Trophoblast cell (in vitro differentiated cells and primary cell): ENCODE results near the gene PPP1R9B.

Experiments
- DNase-seq, 2 donors: peaks; one replicate each; pipeline ENCODE4 v3.0.0-alpha.2; 2016
- H2AFZ ChIP-seq: 2 replicates; pipeline ENCODE4 v1.6.1; 2013; ENCODE audit warnings: low read length, moderate library complexity, mild to moderate bottlenecking; ENCODE audit not compliant: insufficient read depth, poor library complexity
- H2AK5ac ChIP-seq: 2 replicates; pipeline ENCODE4 v1.6.1; 2013; ENCODE audit warnings: mild to moderate bottlenecking, low read length
- H2BK120ac ChIP-seq: 2 replicates; pipeline ENCODE4 v1.6.1; 2013; ENCODE audit warnings: low read length, mild to moderate bottlenecking, moderate library complexity; ENCODE audit not compliant: insufficient read depth, poor library complexity
- H2BK12ac ChIP-seq: 2 replicates; pipeline ENCODE4 v1.6.1; 2013; ENCODE audit warnings: mild to moderate bottlenecking, low read length, moderate library complexity
- H2BK5ac ChIP-seq: 2 replicates; pipeline ENCODE4 v1.6.1; 2013; ENCODE audit warnings: low read length, low read depth, moderate library complexity, mild to moderate bottlenecking; ENCODE audit not compliant: poor library complexity
- H3K14ac ChIP-seq: 2 replicates; pipeline ENCODE4 v1.6.1; 2013; ENCODE audit warnings: mild to moderate bottlenecking, low read length
- H3K18ac ChIP-seq: 2 replicates; pipeline ENCODE4 v1.6.1; 2013; ENCODE audit warnings: mild to moderate bottlenecking, low read length
- H3K23ac ChIP-seq: 2 replicates; pipeline ENCODE4 v1.6.1; 2013; ENCODE audit warnings: low read length
- H3K27ac ChIP-seq: 2 replicates; pipeline ENCODE4 v1.5.1; 2013; ENCODE audit warnings: low read depth, mild to moderate bottlenecking, inconsistent platforms, low read length, moderate library complexity
- H3K27me3 ChIP-seq: 2 replicates; pipeline ENCODE4 v1.6.1; 2013; ENCODE audit warnings: inconsistent platforms, mild to moderate bottlenecking, low read length, moderate library complexity; ENCODE audit not compliant: insufficient read depth
- H3K36me3 ChIP-seq, 2 experiments: 1 replicate in 1 of 2; 2 replicates in 1 of 2; pipeline ENCODE4 v1.6.1; 2013; ENCODE audit warnings: low read length in 2 of 2, mild to moderate bottlenecking in 2 of 2, moderate library complexity in 1 of 2; ENCODE audit not compliant: insufficient read depth in 2 of 2, control insufficient read depth in 1 of 2
- H3K4ac ChIP-seq: 2 replicates; pipeline ENCODE4 v1.6.1; 2013; ENCODE audit warnings: low read depth, mild to moderate bottlenecking, low read length, moderate library complexity
- H3K4me1 ChIP-seq, 2 experiments: 1 replicate in 1 of 2; 2 replicates in 1 of 2; pipeline ENCODE4 v1.6.1; 2013; ENCODE audit warnings: low read length in 2 of 2, mild to moderate bottlenecking in 2 of 2, moderate library complexity in 1 of 2; ENCODE audit not compliant: insufficient read depth in 2 of 2, control insufficient read depth in 1 of 2
- H3K4me2 ChIP-seq: 2 replicates; pipeline ENCODE4 v1.6.1; 2013; ENCODE audit warnings: inconsistent platforms, mild to moderate bottlenecking, low read length, moderate library complexity
- H3K4me3 ChIP-seq: 2 replicates; pipeline ENCODE4 v1.5.1; 2013; ENCODE audit warnings: mild to moderate bottlenecking, low read depth, low read length, inconsistent platforms
- H3K79me1 ChIP-seq: one replicate; pipeline ENCODE4 v1.6.1; 2013; ENCODE audit warnings: low read length
- H3K79me2 ChIP-seq: 2 replicates; pipeline ENCODE4 v1.6.1; 2013; ENCODE audit warnings: low read length, mild to moderate bottlenecking; ENCODE audit not compliant: control insufficient read depth, insufficient read depth, poor library complexity
- H3K9ac ChIP-seq: 2 replicates; pipeline ENCODE4 v1.6.1; 2013; ENCODE audit warnings: mild to moderate bottlenecking, low read length
- H3K9me3 ChIP-seq: 2 replicates; pipeline ENCODE4 v1.6.1; 2013; ENCODE audit warnings: low read depth, mild to moderate bottlenecking, control low read depth, inconsistent platforms, low read length; ENCODE audit not compliant: insufficient read depth
- H4K12ac ChIP-seq: 2 replicates; pipeline ENCODE4 v1.6.1; 2013; ENCODE audit warnings: low read depth, mild to moderate bottlenecking, low read length, moderate library complexity
- H4K8ac ChIP-seq: 2 replicates; pipeline ENCODE4 v1.6.1; 2013; ENCODE audit warnings: low read depth, mild to moderate bottlenecking, low read length, moderate library complexity
- H4K91ac ChIP-seq: one replicate; pipeline ENCODE4 v1.6.1; 2013; ENCODE audit warnings: low read depth, mild to moderate bottlenecking, low read length, moderate library complexity
- WGBS: extraction: QIAGEN DNeasy Blood & Tissue Kit; methylation state at CpG from one replicate; pipeline ENCODE4 v1.1.7; 2013; ENCODE audit warnings: missing lambda C conversion rate; ENCODE audit not compliant: insufficient read length, insufficient coverage; ENCODE audit errors: extremely low coverage; 5-methylcytosine and 5-hydroxymethylcytosine counted together

PPP1R9B gene

DNA sequence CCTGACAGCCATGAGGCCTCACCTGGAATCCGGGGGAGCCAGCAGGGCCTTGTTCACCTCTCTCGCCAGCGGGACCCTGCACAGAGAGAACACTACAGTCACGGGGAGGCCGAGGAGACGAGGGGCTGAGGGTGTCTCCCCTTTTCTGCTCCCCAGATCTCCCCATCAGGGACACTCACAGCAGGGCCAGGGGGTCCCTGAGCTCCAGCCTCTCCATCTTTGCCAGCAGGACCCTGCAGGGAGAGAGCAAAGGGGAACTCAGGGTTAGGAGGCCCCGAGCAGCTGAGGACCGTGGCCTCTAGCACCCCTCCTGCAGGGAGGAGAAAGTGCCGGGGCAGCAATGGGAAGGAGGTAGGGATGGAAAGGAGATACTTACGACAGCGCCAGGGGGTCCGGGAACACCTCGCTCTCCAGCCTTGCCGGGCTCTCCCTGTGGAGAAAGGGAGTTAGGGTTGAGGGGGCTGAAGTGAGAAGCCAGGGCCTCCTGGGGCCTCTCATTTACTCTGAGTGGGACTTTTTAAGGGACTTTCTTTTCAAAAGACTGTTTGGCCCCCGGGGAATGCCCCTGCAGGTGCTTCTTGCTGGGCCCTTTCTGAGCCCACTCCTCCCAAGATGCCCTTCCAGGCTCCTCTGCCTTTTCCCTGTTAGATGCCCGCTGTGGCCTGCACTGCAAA, 42.3 kb upstream of the PPP1R9B start:
- H3K4ac ChIP-seq, result no peak overlapping the region
- no peak overlapping the region for H2BK5ac ChIP-seq
- H4K8ac ChIP-seq, result no peak overlapping the region
- H3K79me1 ChIP-seq, result peaks cover 2% of the 10 kb centered on the region
- H3K27me3 ChIP-seq, result no peaks in the 10 kb centered on the region
- no peak overlapping the region for H3K9ac ChIP-seq
- H3K18ac ChIP-seq, result no peak overlapping the region
- peaks cover 2% of the 10 kb centered on the region for H3K79me2 ChIP-seq
- no peak overlapping the region for H4K12ac ChIP-seq
- DNase-seq, result no peak
- no peak overlapping the region for H2AK5ac ChIP-seq
- no peak overlapping the region for H3K27ac ChIP-seq
- H2AFZ ChIP-seq, result no peak overlapping the region
- no peak overlapping the region for H3K23ac ChIP-seq
- H2BK12ac ChIP-seq, result no peak overlapping the region
- H2BK120ac ChIP-seq, result no peak overlapping the region
- H3K4me1 ChIP-seq, result peaks cover 0 to 4% of the 10 kb centered on the region in 2 experiments
- no peak overlapping the region for H4K91ac ChIP-seq
- H3K36me3 ChIP-seq, result peaks cover 99% of the 10 kb centered on the region in 2 experiments
- H3K4me3 ChIP-seq, result no peak overlapping the region
- no CpG with 5 or more reads among the region's 16 CpGs for WGBS
- H3K9me3 ChIP-seq, result peaks cover 3% of the 10 kb centered on the region
- H3K14ac ChIP-seq, result no peak overlapping the region
- H3K4me2 ChIP-seq, result no peak overlapping the region

DNA sequence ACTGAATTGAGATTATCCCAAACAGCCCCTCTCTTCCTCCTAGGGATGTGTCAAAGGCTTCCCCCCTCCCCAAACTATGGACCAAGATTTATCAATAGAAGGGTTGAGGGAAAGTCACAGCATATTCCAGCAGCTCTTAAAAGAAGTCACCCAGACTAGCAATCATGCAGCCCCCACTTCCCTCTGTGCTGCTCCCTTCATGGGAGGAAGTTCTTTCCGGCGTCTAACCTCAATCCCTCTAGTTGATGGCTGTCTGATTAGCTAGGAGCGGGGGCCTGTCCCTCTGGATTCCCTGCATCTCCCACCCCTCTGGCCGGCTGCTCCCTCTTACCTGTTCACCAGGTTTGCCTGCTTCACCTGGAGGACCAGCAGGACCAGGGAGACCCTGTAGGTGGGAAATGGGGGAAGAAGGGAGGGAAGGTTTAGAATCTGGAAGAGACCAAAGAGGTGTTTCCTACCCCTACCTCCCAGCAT, 41.7 kb upstream of the PPP1R9B start:
- H3K79me2 ChIP-seq, result peaks cover 2% of the 10 kb centered on the region
- peaks cover 0 to 4% of the 10 kb centered on the region in 2 experiments for H3K4me1 ChIP-seq
- no peak overlapping the region for H3K18ac ChIP-seq
- peaks cover 99 to 100% of the 10 kb centered on the region in 2 experiments for H3K36me3 ChIP-seq
- no peak overlapping the region for H3K4me2 ChIP-seq
- H2BK5ac ChIP-seq, result no peak overlapping the region
- no peak overlapping the region for H3K4me3 ChIP-seq
- H3K4ac ChIP-seq, result no peak overlapping the region
- no peak overlapping the region for H3K9ac ChIP-seq
- no peak overlapping the region for H3K23ac ChIP-seq
- H4K8ac ChIP-seq, result no peak overlapping the region
- H3K27ac ChIP-seq, result no peak overlapping the region
- H3K79me1 ChIP-seq, result no peaks in the 10 kb centered on the region
- H2AK5ac ChIP-seq, result no peak overlapping the region
- DNase-seq, result no peak
- no peak overlapping the region for H2AFZ ChIP-seq
- no peak overlapping the region for H2BK12ac ChIP-seq
- H2BK120ac ChIP-seq, result no peak overlapping the region
- no peak overlapping the region for H4K91ac ChIP-seq
- H3K9me3 ChIP-seq, result peaks cover 3% of the 10 kb centered on the region
- no peak overlapping the region for H4K12ac ChIP-seq
- H3K27me3 ChIP-seq, result no peaks in the 10 kb centered on the region
- WGBS, result no CpG with 5 or more reads among the region's 4 CpGs
- H3K14ac ChIP-seq, result no peak overlapping the region

DNA sequence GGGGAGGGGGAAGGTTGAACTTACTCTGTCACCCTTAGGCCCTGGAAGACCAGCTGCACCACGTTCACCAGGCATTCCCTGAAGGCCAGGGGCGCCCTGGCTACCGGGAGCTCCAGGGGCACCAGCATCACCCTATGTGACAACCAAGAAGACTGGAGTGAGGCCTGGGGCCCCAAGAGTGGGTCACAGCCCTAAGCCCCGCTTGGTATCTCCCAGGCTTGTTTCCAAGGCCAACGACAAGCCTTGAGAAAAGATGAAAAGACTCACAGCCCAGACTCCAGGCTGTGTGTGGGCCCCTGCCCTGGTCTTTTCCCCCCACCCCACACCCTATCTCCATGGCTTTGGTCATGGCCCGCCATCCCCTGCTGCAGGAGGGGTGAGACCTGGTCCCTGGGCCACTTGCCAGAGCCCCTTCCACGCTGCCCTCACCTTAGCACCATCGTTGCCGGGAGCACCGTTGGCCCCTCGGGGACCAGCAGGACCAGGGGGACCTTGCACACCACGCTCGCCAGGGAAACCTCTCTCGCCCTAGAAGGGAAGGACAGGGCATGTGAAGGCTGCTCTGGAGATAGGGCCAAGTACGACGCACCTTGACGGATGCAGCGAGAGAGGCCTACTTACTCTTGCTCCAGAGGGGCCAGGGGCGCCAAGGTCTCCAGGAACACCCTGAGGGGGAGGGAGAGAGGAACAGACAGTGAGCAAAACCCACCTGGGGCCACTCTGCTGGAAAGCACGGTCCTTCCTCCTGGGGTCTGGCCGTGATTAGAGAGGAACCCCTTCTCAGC, 41.1 kb upstream of the PPP1R9B start:
- H3K79me2 ChIP-seq, result peaks cover 2% of the 10 kb centered on the region
- H3K4me3 ChIP-seq, result no peak overlapping the region
- no peak overlapping the region for H3K9ac ChIP-seq
- no peak overlapping the region for H3K23ac ChIP-seq
- no peak overlapping the region for H2AK5ac ChIP-seq
- H3K36me3 ChIP-seq, result peaks cover 99 to 100% of the 10 kb centered on the region in 2 experiments
- no CpG with 5 or more reads among the region's 21 CpGs for WGBS
- no peaks in the 10 kb centered on the region for H3K4me1 ChIP-seq
- H3K4me2 ChIP-seq, result no peak overlapping the region
- no peak overlapping the region for H4K8ac ChIP-seq
- H3K9me3 ChIP-seq, result peaks cover 3% of the 10 kb centered on the region
- H3K14ac ChIP-seq, result no peak overlapping the region
- no peaks in the 10 kb centered on the region for H3K27me3 ChIP-seq
- H3K18ac ChIP-seq, result no peak overlapping the region
- H3K4ac ChIP-seq, result no peak overlapping the region
- no peak overlapping the region for H2BK12ac ChIP-seq
- H4K91ac ChIP-seq, result no peak overlapping the region
- DNase-seq, result no peak
- H4K12ac ChIP-seq, result no peak overlapping the region
- H2BK5ac ChIP-seq, result no peak overlapping the region
- H3K27ac ChIP-seq, result no peak overlapping the region
- H3K79me1 ChIP-seq, result no peaks in the 10 kb centered on the region
- no peak overlapping the region for H2AFZ ChIP-seq
- H2BK120ac ChIP-seq, result no peak overlapping the region

DNA sequence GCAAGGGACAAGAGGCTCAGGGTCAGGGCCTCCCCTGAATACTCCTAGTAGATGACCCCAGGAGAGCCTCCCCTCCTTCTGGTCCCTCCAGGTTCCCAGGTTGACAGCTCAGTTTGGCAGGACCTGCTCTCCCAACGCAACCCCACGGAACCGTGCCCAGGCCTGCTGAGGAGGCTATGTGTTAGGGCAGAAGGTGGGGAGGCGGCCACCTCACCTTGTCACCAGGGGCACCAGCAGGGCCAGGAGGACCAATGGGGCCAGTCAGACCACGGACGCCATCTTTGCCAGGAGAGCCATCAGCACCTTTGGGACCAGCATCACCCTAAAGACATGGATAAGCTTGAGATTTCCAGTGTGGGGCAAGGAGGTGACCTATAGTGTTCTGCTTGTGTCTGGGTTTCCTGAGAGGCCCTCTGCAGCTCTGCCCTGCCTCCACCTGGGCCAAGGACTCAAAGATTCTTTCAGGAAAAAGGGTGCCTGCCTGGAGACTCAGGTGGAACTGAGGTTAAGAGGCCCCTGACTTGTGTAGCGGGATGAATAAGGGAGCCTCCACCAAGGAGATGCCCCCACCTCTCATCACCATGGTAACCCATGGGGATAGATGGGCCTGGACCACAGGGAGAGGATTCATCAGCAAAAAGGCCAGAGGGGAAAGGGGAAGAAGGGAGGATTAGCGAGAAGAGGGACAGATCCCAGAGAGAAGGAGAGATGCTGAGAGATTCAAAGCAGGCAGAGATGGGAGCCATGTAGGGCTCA, 40.3 kb upstream of the PPP1R9B start:
- Histone ChIP-seq H3K79me2 (no peaks in the 10 kb centered on the region), H4K8ac (no peak overlapping the region), H3K9me3 (peaks cover 3% of the 10 kb centered on the region), H3K4me3 (no peak overlapping the region), H3K4me2 (no peak overlapping the region), H3K27ac (no peak overlapping the region), H2BK120ac (no peak overlapping the region), H3K9ac (no peak overlapping the region), H2BK5ac (no peak overlapping the region), H3K4me1 (no peaks in the 10 kb centered on the region), H2BK12ac (no peak overlapping the region), H3K14ac (no peak overlapping the region), H3K18ac (no peak overlapping the region), H3K27me3 (no peaks in the 10 kb centered on the region), H4K12ac (no peak overlapping the region), H3K79me1 (no peaks in the 10 kb centered on the region), H3K23ac (no peak overlapping the region), H3K4ac (no peak overlapping the region), H2AK5ac (no peak overlapping the region), H2AFZ (no peak overlapping the region), H3K36me3 (peaks cover 99 to 100% of the 10 kb centered on the region in 2 experiments), H4K91ac (no peak overlapping the region)
- no peak for DNase-seq
- WGBS, result no CpG with 5 or more reads among the region's 8 CpGs
